Stimulated activated CD4-positive, alpha-beta T cell treated with anti-CD3 and anti-CD28 coated beads, Interleukin-1b, Interleukin-23, amount 100 ng/mL, for 4 hours (primary cell): ENCODE results near the gene LDHAL6B.

Experiments used
- DNase-seq, 2 donors: peaks; one replicate each; pipeline ENCODE4 v3.0.0-alpha.2; 2020; ENCODE audit warnings: low read depth in 2 of 2

LDHAL6B gene

DNA sequence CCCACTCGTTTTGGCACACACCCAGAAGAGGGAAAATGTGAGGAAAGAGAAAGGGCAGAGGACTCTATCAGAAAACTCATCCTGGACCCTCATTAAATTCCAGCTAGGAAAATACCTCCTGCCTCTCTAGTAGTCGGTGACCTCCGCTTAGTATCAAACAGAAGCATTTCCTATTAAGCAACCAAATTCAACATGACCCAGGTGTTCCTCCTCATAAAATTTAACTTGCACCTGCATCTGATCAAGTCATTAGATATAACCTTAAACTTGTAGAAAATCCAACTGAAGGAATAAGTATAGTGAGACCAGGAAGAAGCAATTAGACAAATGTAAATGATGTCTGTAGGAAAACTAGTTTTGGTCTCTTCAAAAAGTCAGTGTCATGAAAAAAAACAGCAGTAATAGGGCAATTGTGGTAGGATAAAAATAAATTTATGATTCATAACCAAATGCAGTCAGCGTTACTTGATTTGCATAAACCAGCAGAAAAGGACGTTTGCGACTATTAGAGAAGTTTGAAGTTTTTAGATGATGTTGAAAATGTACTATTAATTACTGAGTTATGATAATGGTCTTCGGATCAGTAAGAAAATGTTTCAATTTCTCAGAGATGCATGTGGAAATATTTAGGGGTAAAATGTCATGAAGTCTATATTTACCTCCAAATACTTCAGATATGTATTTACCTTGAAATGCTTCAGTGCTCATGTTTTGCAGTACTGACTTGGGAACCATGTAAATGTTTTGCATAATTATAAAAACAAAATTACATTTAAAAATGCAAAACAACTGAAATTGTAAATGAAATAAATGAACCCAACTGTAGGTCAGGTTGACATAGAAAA lies 44.6 kb downstream of the LDHAL6B start:
- no peak for DNase-seq

GRCh38 chr15:59252137-59252536 lies 45.5 kb downstream of the LDHAL6B start:
- no peak for DNase-seq

DNA sequence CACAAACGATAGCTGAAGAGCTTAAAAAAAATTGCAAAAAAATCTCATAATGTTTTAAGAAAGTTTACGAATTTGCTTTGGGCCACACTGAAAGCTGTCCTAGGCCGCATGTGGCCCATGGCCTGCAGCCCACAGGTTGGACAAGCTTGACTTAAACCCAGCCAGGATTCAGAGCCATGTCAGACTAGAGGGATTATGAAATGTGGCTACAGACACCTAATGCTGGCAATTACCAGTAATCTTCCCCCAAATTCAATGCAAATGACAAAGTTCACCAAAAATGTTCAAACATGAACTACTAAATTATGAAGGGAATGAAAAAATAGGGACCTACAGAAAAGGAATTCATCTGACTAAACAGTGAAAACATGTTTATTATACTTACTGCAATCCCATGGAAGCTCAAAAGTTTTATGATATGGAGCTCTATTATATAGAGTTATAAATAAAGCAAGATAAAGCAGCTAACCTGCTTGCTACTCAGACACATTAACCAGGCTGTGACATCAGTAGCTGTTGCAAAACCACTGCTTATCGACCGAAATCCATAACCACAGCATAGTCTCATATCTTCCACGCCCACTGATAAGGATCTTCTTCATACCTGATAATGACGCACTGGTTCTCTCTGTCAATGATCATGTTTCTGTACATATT lies 49.2 kb downstream of the LDHAL6B start:
- DNase-seq: no peak

GRCh38 chr15:59256482-59256881 lies 49.8 kb downstream of the LDHAL6B start:
- no peak for DNase-seq

DNA sequence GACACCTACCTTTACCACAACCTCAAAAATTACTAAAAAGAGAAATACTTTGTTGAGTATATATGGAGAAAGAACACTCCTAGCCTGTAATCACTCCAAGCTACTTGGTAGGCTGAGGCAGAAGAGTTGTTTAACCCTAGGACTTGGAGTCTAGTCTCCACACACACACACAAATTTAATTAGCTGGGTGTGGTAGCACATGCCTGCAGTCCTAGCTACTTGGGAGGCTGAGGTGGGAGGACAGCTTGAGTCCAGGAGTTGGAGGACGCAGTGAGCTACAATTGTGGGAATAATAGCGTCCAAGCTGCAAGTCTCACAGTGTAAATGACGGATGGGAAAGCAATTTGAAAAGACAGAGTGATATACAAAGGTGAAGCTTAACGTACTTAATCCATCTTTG lies 50.5 kb downstream of the LDHAL6B start:
- DNase-seq: no peak
